Osteoblast (primary cell): ENCODE data around the gene NR1D1. TPM values are rescaled to one million over a fixed set of nuclear protein-coding genes. Genes with fewer than 3 reads are reported as not detected.

Source experiments
- DNase-seq: peaks from one replicate; pipeline ENCODE4 v3.0.0; 2011; ENCODE audit warnings: low spot score, mixed read lengths; ENCODE audit not compliant: insufficient read length; ENCODE audit errors: missing footprints
- H2AFZ ChIP-seq: 2 replicates; pipeline ENCODE4 v1.6.0; 2011; ENCODE audit warnings: mild to moderate bottlenecking, low read length
- H3K27ac ChIP-seq: 2 replicates; pipeline ENCODE4 v1.5.1; 2011; ENCODE audit warnings: mild to moderate bottlenecking, low read depth, low read length, moderate library complexity
- H3K27me3 ChIP-seq: 2 replicates; pipeline ENCODE4 v1.6.0; 2012; ENCODE audit warnings: mild to moderate bottlenecking, control low read depth, inconsistent platforms, low read length, moderate library complexity; ENCODE audit not compliant: insufficient read depth
- H3K36me3 ChIP-seq: 2 replicates; pipeline ENCODE4 v1.5.1; 2011; ENCODE audit warnings: mild to moderate bottlenecking, low read length, control low read depth, moderate library complexity; ENCODE audit not compliant: insufficient read depth
- H3K4me1 ChIP-seq: 2 replicates; pipeline ENCODE4 v1.5.1; 2011; ENCODE audit warnings: mild to moderate bottlenecking, low read length, control low read depth, moderate library complexity; ENCODE audit not compliant: insufficient read depth
- H3K4me2 ChIP-seq: 2 replicates; pipeline ENCODE4 v1.6.0; 2011; ENCODE audit warnings: mild to moderate bottlenecking, low read length; ENCODE audit not compliant: insufficient read depth
- H3K4me3 ChIP-seq: fragments of 200-600 bp; sonication (generic); 3 replicates; pipeline ENCODE4 v1.5.1; 2012; ENCODE audit warnings: mild to moderate bottlenecking, low read length, inconsistent platforms; ENCODE audit not compliant: insufficient read depth
- H3K79me2 ChIP-seq: 2 replicates; pipeline ENCODE4 v1.6.0; 2012; ENCODE audit warnings: mild to moderate bottlenecking, low read length, control low read depth, inconsistent platforms; ENCODE audit not compliant: insufficient read depth
- H3K9me3 ChIP-seq: 2 replicates; pipeline ENCODE4 v1.5.1; 2011; ENCODE audit warnings: low read depth, low read length, control low read depth
- H4K20me1 ChIP-seq: 2 replicates; pipeline ENCODE4 v1.6.0; 2012; ENCODE audit warnings: mild to moderate bottlenecking, low read length, control low read depth; ENCODE audit not compliant: insufficient read depth
- total RNA-seq: library from RNA; depleted of rRNA; stranded (reverse); fragments of >200 nt; gene quantifications from 2 replicates; pipeline ENCODE4 v1.2.3, GENCODE V29; 2012
- TF ChIP-seq, protein P1 (sequence below): IDR thresholded peaks from 2 replicates; pipeline ENCODE4 v1.5.1; 2011; ENCODE audit warnings: mild to moderate bottlenecking, low read depth, low read length, moderate library complexity; ENCODE audit errors: extremely low read depth

The NR1D1 gene
- total RNA-seq, 1 donor, result 5.1 TPM

DNA sequence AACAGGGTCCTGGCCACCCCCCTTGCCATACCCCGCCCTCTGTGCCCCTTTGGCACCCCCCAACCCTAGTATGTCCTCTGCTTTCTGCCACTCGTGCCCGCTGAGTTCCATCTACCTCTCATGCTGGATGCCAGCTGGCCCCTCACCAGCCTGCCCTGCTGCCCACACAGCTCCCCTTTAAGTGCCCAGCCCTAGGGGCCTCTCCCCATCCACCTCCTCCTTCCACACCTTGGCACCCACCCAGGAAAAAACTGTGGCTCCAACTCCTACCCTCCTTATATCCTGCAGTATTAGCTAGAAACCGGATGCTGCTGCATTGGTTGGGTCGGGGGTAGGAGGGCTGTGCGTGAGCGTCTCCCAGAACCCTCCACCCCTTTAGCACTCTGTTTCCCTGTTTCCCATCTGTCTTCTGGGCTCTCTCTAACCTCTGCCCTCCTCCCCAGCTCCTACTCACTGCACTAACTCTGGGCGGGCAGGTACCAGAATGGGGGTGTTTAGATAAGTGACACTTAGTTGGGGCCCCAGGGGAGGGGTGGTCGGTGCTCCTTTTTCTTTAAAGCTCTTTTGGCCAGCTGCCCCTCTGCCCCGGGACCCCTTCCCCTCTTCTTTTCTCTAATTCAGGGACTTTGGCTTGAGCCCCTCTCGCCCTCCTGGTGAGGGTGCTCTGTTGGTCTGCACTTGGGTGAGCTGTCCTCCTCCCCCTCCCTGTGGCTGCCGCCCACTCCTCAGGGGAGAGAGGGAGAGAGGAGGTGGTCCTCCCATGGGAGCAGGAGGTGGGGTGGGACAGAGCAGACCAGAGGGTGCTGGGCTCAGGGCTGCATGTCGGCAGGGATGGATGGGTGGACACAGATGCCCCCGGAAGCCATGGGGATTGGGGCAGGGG, 9.9 kb downstream of the NR1D1 start:
- no peaks in the 10 kb centered on the region for H3K9me3 ChIP-seq
- no peaks in the 10 kb centered on the region for H3K27me3 ChIP-seq
- TF ChIP-seq, protein P1, sequence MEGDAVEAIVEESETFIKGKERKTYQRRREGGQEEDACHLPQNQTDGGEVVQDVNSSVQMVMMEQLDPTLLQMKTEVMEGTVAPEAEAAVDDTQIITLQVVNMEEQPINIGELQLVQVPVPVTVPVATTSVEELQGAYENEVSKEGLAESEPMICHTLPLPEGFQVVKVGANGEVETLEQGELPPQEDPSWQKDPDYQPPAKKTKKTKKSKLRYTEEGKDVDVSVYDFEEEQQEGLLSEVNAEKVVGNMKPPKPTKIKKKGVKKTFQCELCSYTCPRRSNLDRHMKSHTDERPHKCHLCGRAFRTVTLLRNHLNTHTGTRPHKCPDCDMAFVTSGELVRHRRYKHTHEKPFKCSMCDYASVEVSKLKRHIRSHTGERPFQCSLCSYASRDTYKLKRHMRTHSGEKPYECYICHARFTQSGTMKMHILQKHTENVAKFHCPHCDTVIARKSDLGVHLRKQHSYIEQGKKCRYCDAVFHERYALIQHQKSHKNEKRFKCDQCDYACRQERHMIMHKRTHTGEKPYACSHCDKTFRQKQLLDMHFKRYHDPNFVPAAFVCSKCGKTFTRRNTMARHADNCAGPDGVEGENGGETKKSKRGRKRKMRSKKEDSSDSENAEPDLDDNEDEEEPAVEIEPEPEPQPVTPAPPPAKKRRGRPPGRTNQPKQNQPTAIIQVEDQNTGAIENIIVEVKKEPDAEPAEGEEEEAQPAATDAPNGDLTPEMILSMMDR, result no peak
- no peak overlapping the region for H3K4me2 ChIP-seq
- H3K4me3 ChIP-seq, result no peak overlapping the region
- no peak overlapping the region for H3K27ac ChIP-seq
- H3K79me2 ChIP-seq, result no peaks in the 10 kb centered on the region
- DNase-seq, result peak; percentile 77
- H2AFZ ChIP-seq, result no peak overlapping the region
- peaks cover 57% of the 10 kb centered on the region for H3K36me3 ChIP-seq
- no peaks in the 10 kb centered on the region for H4K20me1 ChIP-seq
- H3K4me1 ChIP-seq, result no peaks in the 10 kb centered on the region

DNA sequence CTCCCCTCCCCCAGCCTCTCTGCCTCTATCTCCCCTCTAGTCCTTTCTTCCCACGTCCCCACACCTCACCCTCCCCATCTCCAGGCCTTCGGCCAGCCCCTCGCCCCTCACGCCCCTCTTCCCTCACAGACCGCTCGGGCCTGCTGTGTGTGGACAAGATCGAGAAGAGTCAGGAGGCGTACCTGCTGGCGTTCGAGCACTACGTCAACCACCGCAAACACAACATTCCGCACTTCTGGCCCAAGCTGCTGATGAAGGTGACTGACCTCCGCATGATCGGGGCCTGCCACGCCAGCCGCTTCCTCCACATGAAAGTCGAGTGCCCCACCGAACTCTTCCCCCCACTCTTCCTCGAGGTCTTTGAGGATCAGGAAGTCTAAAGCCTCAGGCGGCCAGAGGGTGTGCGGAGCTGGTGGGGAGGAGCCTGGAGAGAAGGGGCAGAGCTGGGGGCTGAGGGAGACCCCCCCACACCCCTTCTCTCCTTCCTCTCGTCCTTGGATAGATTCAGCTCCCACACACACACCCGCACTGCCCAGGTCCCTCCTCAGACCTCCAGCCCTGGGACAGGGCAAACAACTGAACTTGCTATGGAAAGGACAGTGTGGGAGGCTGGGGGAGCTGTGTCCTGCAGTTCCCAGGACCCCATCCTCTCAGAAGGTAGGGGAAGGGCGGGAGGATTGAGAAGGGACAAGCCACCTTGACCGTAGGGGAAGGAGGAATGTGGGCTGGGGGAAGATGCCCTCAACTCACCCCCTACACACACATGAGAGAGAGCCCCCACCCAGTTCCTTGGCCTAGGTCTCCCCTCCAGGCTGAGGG, 11.1 kb downstream of the NR1D1 start:
- H3K4me3 ChIP-seq, result no peak overlapping the region
- no peaks in the 10 kb centered on the region for H4K20me1 ChIP-seq
- H3K27me3 ChIP-seq, result no peaks in the 10 kb centered on the region
- H3K79me2 ChIP-seq, result no peaks in the 10 kb centered on the region
- H3K36me3 ChIP-seq, result peaks cover 53% of the 10 kb centered on the region
- DNase-seq, result peak; percentile 68
- TF ChIP-seq, protein P1, result no peak
- H3K9me3 ChIP-seq, result no peaks in the 10 kb centered on the region
- no peaks in the 10 kb centered on the region for H3K4me1 ChIP-seq
- H2AFZ ChIP-seq, result no peak overlapping the region
- no peak overlapping the region for H3K27ac ChIP-seq
- no peak overlapping the region for H3K4me2 ChIP-seq

DNA sequence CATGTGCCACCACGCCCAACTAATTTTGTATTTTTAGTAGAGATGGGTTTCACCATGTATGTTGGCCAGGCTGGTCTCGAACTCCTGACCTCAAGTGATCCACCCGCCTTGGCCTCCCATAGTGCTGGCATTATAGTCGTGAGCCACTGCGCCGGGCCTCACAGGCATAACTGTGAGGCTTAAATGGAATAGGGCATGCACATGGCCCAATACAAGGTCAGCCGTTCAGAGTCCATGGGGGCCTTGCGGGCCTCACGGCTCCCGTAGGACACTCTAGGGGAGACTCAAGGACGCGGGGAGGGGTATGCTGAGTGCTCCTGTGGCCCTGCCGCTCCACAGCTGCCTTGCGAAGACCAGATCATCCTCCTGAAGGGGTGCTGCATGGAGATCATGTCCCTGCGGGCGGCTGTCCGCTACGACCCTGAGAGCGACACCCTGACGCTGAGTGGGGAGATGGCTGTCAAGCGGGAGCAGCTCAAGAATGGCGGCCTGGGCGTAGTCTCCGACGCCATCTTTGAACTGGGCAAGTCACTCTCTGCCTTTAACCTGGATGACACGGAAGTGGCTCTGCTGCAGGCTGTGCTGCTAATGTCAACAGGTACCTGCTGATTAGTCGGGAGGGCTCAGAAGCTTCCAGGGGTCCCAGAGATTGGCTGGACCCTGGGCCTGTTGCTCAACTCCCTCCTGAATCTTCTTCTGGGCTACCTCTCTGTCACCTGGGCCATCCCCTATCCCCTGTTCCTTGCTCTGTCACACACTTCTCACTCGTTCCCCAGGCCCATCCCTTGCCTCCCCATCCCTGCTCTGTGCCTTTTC, 12.3 kb downstream of the NR1D1 start:
- H3K9me3 ChIP-seq, result no peaks in the 10 kb centered on the region
- H3K4me3 ChIP-seq, result no peak overlapping the region
- no peak overlapping the region for H2AFZ ChIP-seq
- H3K27me3 ChIP-seq, result no peaks in the 10 kb centered on the region
- H4K20me1 ChIP-seq, result no peaks in the 10 kb centered on the region
- peaks cover 50% of the 10 kb centered on the region for H3K36me3 ChIP-seq
- H3K4me2 ChIP-seq, result no peak overlapping the region
- peak; percentile 3 for DNase-seq
- no peak overlapping the region for H3K27ac ChIP-seq
- TF ChIP-seq, protein P1, result no peak
- H3K4me1 ChIP-seq, result no peaks in the 10 kb centered on the region
- H3K79me2 ChIP-seq, result no peaks in the 10 kb centered on the region
